Mesodermal cell (in vitro differentiated cells): ENCODE measurements around the gene ITIH4.

ENCODE experiments used
- H3K27ac ChIP-seq: 2 replicates; pipeline ENCODE4 v1.7.0; 2013; ENCODE audit warnings: mild to moderate bottlenecking, low read depth, low read length, moderate library complexity; ENCODE audit not compliant: severe bottlenecking
- H3K36me3 ChIP-seq: 2 replicates; pipeline ENCODE4 v1.7.1; 2013; ENCODE audit warnings: mild to moderate bottlenecking, low read length, moderate library complexity; ENCODE audit not compliant: control insufficient read depth, insufficient read depth
- H3K4me1 ChIP-seq: one replicate; pipeline ENCODE4 v1.7.1; 2013; ENCODE audit warnings: mild to moderate bottlenecking, low read length; ENCODE audit not compliant: insufficient read depth, control insufficient read depth, poor library complexity, severe bottlenecking
- H3K4me3 ChIP-seq: 2 replicates; pipeline ENCODE4 v1.7.0; 2013; ENCODE audit warnings: low read length, control low read depth, mild to moderate bottlenecking; ENCODE audit not compliant: insufficient read depth, poor library complexity, severe bottlenecking; ENCODE audit errors: extremely low read depth
- H3K9me3 ChIP-seq: 2 replicates; pipeline ENCODE4 v1.7.1; 2013; ENCODE audit warnings: mild to moderate bottlenecking, low read length, moderate library complexity; ENCODE audit not compliant: control insufficient read depth
- WGBS, 2 experiments: methylation state at CpG; one replicate each; pipeline ENCODE4 v1.1.5; 2013; ENCODE audit warnings: missing lambda C conversion rate in 2 of 2; ENCODE audit not compliant: insufficient coverage in 2 of 2; 5-methylcytosine and 5-hydroxymethylcytosine counted together

The ITIH4 gene

GRCh38 chr3:52842424-52842823 is 12.0 kb upstream of the ITIH4 start:
- peaks cover 2% of the 10 kb centered on the region for H3K4me1 ChIP-seq
- WGBS, 2 experiments, result 79 to 95% methylated on average over 6 to 7 of the region's 7 CpGs
- H3K27ac ChIP-seq, result no peak overlapping the region
- H3K4me3 ChIP-seq, result no peak overlapping the region
- no peaks in the 10 kb centered on the region for H3K9me3 ChIP-seq
- H3K36me3 ChIP-seq, result peaks cover under 1% of the 10 kb centered on the region

- Histone ChIP-seq H3K27ac (no peak overlapping the region), H3K4me3 (no peak overlapping the region), H3K36me3 (no peaks in the 10 kb centered on the region), H3K4me1 (peaks cover 2% of the 10 kb centered on the region), H3K9me3 (no peaks in the 10 kb centered on the region)
- 76 to 84% methylated on average over 6 to 12 of the region's 12 CpGs for WGBS, 2 experiments
Measured at GRCh38 chr3:52841981-52842340, 11.5 kb upstream of the ITIH4 start.

GRCh38 chr3:52841211-52841980 is 10.9 kb upstream of the ITIH4 start:
- Histone ChIP-seq H3K9me3 (no peaks in the 10 kb centered on the region), H3K4me1 (peaks cover 2% of the 10 kb centered on the region), H3K4me3 (no peak overlapping the region), H3K36me3 (no peaks in the 10 kb centered on the region), H3K27ac (peak overlapping the region; percentile 23)
- 88 to 89% methylated on average over 10 to 12 of the region's 12 CpGs for WGBS, 2 experiments

DNA sequence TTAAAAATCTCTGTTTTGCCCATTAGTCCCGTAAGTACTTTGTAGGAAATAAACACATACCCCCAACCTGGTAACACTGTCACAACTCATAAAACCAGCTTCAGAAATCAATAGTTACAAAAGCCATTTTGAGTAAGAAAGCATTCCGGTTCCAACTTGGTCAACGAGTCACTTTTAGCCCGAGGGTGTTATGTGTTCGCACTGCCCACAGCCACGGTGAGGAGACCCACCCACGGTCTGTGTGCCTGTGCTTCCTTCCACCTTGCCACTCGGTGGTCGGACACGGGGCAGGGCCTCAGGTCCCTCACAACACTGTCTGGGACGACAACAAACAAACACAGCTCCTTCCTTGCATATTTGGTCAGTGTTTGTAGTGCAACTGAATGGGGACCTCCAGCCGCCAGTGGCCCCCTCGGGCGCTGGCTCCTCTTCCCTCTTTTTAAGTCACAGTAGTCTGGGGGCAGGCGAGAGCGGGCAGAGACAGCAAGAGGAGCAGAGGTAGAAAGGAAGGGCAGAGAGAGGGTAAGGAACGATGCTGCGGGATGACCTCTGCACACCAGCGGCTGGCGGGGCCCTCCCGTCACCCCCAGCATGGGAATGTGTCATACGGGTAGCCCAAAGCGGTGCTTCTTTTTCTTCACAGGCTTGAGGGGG is 9.5 kb upstream of the ITIH4 start:
- Histone ChIP-seq H3K4me1 (peaks cover 8% of the 10 kb centered on the region), H3K4me3 (no peak overlapping the region), H3K27ac (no peak overlapping the region), H3K9me3 (no peaks in the 10 kb centered on the region), H3K36me3 (no peaks in the 10 kb centered on the region)
- 90 to 95% methylated on average over 17 to 19 of the region's 23 CpGs for WGBS, 2 experiments

DNA sequence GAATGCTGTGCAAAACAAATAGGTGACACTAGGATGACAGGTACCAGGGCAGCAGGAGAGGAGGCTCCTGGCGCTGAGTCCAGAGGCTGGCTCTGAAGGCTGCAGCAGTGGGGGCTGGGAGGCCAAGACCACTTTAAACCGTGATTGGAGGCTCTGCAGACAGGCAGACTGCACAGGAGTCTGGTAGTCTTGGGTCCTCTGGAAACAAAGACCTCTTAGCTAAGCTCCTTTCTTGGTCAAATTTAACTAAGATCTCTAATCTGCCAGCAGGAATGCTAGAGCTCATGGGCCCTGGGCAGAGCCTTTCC is 8.8 kb upstream of the ITIH4 start:
- Histone ChIP-seq H3K9me3 (no peaks in the 10 kb centered on the region), H3K36me3 (no peaks in the 10 kb centered on the region), H3K4me3 (no peak overlapping the region), H3K27ac (no peak overlapping the region), H3K4me1 (peaks cover 15% of the 10 kb centered on the region)
- WGBS, 2 experiments, result 86 to 89% methylated on average over 2 of the region's 2 CpGs

DNA sequence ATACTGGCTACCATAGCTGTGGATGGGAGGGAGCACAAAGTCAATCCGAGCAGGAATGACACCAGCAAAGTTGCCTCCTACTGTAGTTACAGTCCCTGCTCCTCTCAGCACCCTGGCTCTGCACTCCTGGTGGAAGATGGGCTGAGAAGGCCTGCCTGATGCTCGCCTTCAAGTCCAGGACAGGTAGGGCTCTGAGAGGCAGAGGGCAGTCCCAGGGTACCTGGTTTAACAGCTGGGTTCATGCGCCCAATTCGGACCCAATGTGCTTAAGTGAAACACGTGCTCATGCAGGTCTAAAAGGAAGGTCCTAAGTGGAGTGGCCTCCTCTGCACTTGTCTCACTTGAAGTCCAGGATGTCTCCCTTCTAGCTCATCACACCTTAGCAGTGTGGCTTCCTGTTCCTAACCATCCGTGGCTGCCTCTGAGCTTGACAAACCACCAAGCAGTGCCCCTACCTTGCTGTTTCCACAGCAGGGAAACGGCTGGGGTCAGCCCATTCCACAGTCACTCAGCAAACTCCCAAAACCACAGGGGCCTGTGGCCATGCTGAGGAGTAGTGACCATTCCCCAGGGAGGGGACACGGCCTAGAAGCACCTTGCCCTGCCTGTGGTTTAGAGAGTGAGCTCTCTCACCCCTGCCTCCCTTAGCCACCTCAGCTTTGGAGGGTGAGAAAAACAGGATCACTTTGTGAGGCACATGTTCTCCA is 8.2 kb upstream of the ITIH4 start:
- H3K4me3 ChIP-seq, result no peak overlapping the region
- 97 to 100% methylated on average over 5 to 7 of the region's 8 CpGs for WGBS, 2 experiments

DNA sequence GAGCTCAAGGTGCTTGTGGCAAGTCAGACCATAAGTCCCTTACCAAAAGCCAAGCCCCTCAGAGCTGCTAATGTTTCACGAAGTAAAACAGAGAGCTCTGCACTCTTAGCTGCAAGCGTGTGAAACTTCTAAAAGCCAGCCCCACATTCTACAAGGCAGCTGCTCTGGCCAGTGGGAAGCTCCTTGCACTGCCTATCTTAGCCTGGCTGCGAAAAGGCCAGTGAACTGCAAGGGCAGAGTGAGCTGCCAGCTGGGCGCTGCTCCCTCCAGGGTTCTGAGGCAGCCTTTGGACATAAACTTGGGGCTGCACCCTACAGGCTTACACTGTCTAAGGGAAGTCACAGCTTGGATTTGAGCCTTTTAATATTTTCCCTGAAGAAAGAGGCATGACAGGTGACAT is 6.5 kb upstream of the ITIH4 start:
- Histone ChIP-seq H3K4me1 (peaks cover 15% of the 10 kb centered on the region), H3K36me3 (no peaks in the 10 kb centered on the region), H3K9me3 (no peaks in the 10 kb centered on the region), H3K4me3 (no peak overlapping the region), H3K27ac (no peak overlapping the region)
- 90 to 100% methylated on average over 4 of the region's 4 CpGs for WGBS, 2 experiments

More for the DNA sequence above, 8.2 kb upstream of the ITIH4 start:
- Histone ChIP-seq H3K4me1 (peaks cover 15% of the 10 kb centered on the region), H3K27ac (no peak overlapping the region), H3K36me3 (no peaks in the 10 kb centered on the region), H3K9me3 (no peaks in the 10 kb centered on the region)

DNA sequence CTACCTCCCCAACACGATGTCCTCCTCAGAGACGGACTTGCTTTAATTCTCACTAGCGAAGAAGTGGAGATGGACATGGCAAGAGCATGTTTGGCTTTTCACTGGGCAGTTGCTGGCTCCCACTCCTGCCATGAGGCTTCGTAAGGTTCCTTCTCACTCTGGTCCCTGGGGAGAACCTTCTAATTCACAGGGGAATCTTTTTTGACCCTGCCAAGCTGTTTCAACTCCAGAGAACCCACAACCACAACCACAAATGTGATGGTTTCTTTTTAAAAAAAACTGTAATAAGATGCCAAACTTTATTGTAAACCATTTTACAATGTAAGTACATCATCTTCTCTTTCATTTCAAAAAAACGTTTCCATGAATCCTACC is 6.0 kb upstream of the ITIH4 start:
- H3K9me3 ChIP-seq, result no peaks in the 10 kb centered on the region
- H3K4me3 ChIP-seq, result no peak overlapping the region
- H3K27ac ChIP-seq, result no peak overlapping the region
- 82 to 84% methylated on average over 4 to 5 of the region's 5 CpGs for WGBS, 2 experiments
- H3K36me3 ChIP-seq, result no peaks in the 10 kb centered on the region
- peaks cover 15% of the 10 kb centered on the region for H3K4me1 ChIP-seq

GRCh38 chr3:52835766-52836470 is 5.4 kb upstream of the ITIH4 start:
- peak overlapping the region; percentile 67 for H3K27ac ChIP-seq
- H3K4me1 ChIP-seq, result peaks cover 15% of the 10 kb centered on the region
- H3K36me3 ChIP-seq, result no peaks in the 10 kb centered on the region
- H3K4me3 ChIP-seq, result no peak overlapping the region
- no peaks in the 10 kb centered on the region for H3K9me3 ChIP-seq
- 85 to 97% methylated on average over 3 to 4 of the region's 8 CpGs for WGBS, 2 experiments

GRCh38 chr3:52834871-52835501 is 4.5 kb upstream of the ITIH4 start, which contains the start of gene MUSTN1:
Gene MUSTN1 (minus strand): TSS chr3:52835019. CDS start chr3:52834948, 71 bp downstream.
- 57 to 60% methylated on average over 5 to 10 of the region's 11 CpGs for WGBS, 2 experiments
- H3K4me3 ChIP-seq, result no peak within 1 kb of the TSS
- no peaks in the 10 kb centered on the region for H3K36me3 ChIP-seq
- peak within 1 kb of the TSS; percentile 67 for H3K27ac ChIP-seq
- H3K4me1 ChIP-seq, result peaks cover 13% of the 10 kb centered on the region
- H3K9me3 ChIP-seq, result no peaks in the 10 kb centered on the region
